Measurements from ENCODE around the gene TUBA8.
"Not testable (repeated sequence)": the region's sequence is repeated elsewhere in the genome, so short reads cannot be mapped to it uniquely, and the experiment has no call there.

The TUBA8 gene

GRCh38 chr22:18071968-18072310 lies 38.7 kb upstream of the TUBA8 start:
- no peak overlapping the region for H3K4me3 Mint-ChIP-seq
- H3K4me1 Mint-ChIP-seq, result peaks cover 12% of the 10 kb centered on the region
- no peaks in the 10 kb centered on the region for H3K9me3 Mint-ChIP-seq
- H3K27me3 Mint-ChIP-seq, result peaks cover 12% of the 10 kb centered on the region
- DNase-seq (no peak), ATAC-seq (no peak)
- H3K27ac Mint-ChIP-seq, result no peak overlapping the region

- H3K9me3 Mint-ChIP-seq, result no peaks in the 10 kb centered on the region
- no peak overlapping the region for H3K27ac Mint-ChIP-seq
- no peaks in the 10 kb centered on the region for H3K27me3 Mint-ChIP-seq
- ATAC-seq (no peak), DNase-seq (no peak)
- no peak overlapping the region for H3K4me3 Mint-ChIP-seq
- peaks cover 16% of the 10 kb centered on the region for H3K4me1 Mint-ChIP-seq
Measured at GRCh38 chr22:18073467-18073866, 37.1 kb upstream of the TUBA8 start.

GRCh38 chr22:18073927-18074326 lies 36.7 kb upstream of the TUBA8 start:
- not testable (repeated sequence) for H3K27ac Mint-ChIP-seq, ATAC-seq, DNase-seq, H3K9me3 Mint-ChIP-seq, H3K4me3 Mint-ChIP-seq, H3K27me3 Mint-ChIP-seq
- peaks cover 21% of the 10 kb centered on the region for H3K4me1 Mint-ChIP-seq

- H3K4me1 Mint-ChIP-seq, result peaks cover 33% of the 10 kb centered on the region
Measured at GRCh38 chr22:18075101-18075719, 35.4 kb upstream of the TUBA8 start.

GRCh38 chr22:18075720-18076497 lies 34.7 kb upstream of the TUBA8 start:
- DNase-seq, result peak; percentile 27 to 37
- peak overlapping the region in 1 of 2 donors; percentile 71 for H3K27ac Mint-ChIP-seq
- H3K9me3 Mint-ChIP-seq, result peaks cover 0 to 5% of the 10 kb centered on the region in 2 donors
- H3K4me3 Mint-ChIP-seq, result peak overlapping the region; percentile 49 to 100
- peaks cover 38% of the 10 kb centered on the region for H3K4me1 Mint-ChIP-seq
- ATAC-seq, result no peak
- H3K27me3 Mint-ChIP-seq, result no peaks in the 10 kb centered on the region

More at GRCh38 chr22:18075101-18075719, 35.4 kb upstream of the TUBA8 start:
- no peak overlapping the region for H3K4me3 Mint-ChIP-seq
- H3K9me3 Mint-ChIP-seq, result no peaks in the 10 kb centered on the region
- no peak overlapping the region for H3K27ac Mint-ChIP-seq
- DNase-seq (no peak), ATAC-seq (no peak)
- no peaks in the 10 kb centered on the region for H3K27me3 Mint-ChIP-seq

GRCh38 chr22:18077087-18077638 lies 33.4 kb upstream of the TUBA8 start:
- H3K4me3 Mint-ChIP-seq, result peak overlapping the region; percentile 97 to 100
- H3K4me1 Mint-ChIP-seq, result peaks cover 51% of the 10 kb centered on the region
- DNase-seq, result no peak
- H3K27me3 Mint-ChIP-seq, result no peaks in the 10 kb centered on the region
- peaks cover 0 to 7% of the 10 kb centered on the region in 2 donors for H3K9me3 Mint-ChIP-seq
- H3K27ac Mint-ChIP-seq, result peak overlapping the region; percentile 99
- ATAC-seq, result peak; percentile 27

GRCh38 chr22:18077639-18078328 lies 32.8 kb upstream of the TUBA8 start, which contains the start of gene PEX26:
TSS of gene PEX26 (plus strand) at chr22:18077990. CDS start at chr22:18078377, 387 bp downstream.
- peaks cover 56% of the 10 kb centered on the region for H3K4me1 Mint-ChIP-seq
- ATAC-seq, result peak; percentile 99
- peak within 1 kb of the TSS; percentile 99 for H3K27ac Mint-ChIP-seq
- peaks cover 0 to 7% of the 10 kb centered on the region in 2 donors for H3K9me3 Mint-ChIP-seq
- peak within 1 kb of the TSS; percentile 97 to 100 for H3K4me3 Mint-ChIP-seq
- H3K27me3 Mint-ChIP-seq, result no peaks in the 10 kb centered on the region
- peak; percentile 94 to 95 for DNase-seq

- DNase-seq (peak; percentile 27 to 56), ATAC-seq (peak; percentile 55)
- peak overlapping the region; percentile 97 to 100 for H3K4me3 Mint-ChIP-seq
- H3K27ac Mint-ChIP-seq, result peak overlapping the region; percentile 99
- H3K4me1 Mint-ChIP-seq, result peaks cover 62% of the 10 kb centered on the region
- H3K27me3 Mint-ChIP-seq, result no peaks in the 10 kb centered on the region
- H3K9me3 Mint-ChIP-seq, result peaks cover 0 to 7% of the 10 kb centered on the region in 2 donors
Measured at GRCh38 chr22:18078329-18079041, 32.1 kb upstream of the TUBA8 start.

GRCh38 chr22:18079706-18080233 lies 30.8 kb upstream of the TUBA8 start:
- ATAC-seq, result no peak
- Mint-ChIP-seq H3K9me3 (peaks cover 0 to 7% of the 10 kb centered on the region in 2 donors), H3K27me3 (no peaks in the 10 kb centered on the region), H3K27ac (peak overlapping the region; percentile 55 to 72), H3K4me3 (peak overlapping the region; percentile 97 to 100), H3K4me1 (peaks cover 63% of the 10 kb centered on the region)
- no peak for DNase-seq

GRCh38 chr22:18081416-18081815 lies 29.2 kb upstream of the TUBA8 start:
- Mint-ChIP-seq H3K4me3 (no peak overlapping the region), H3K4me1 (peaks cover 56% of the 10 kb centered on the region), H3K9me3 (peaks cover 0 to 7% of the 10 kb centered on the region in 2 donors), H3K27me3 (no peaks in the 10 kb centered on the region), H3K27ac (no peak overlapping the region)
- DNase-seq (no peak), ATAC-seq (no peak)

GRCh38 chr22:18082467-18082866 lies 28.1 kb upstream of the TUBA8 start:
- no peak for DNase-seq
- H3K4me3 Mint-ChIP-seq, result no peak overlapping the region
- peaks cover 0 to 7% of the 10 kb centered on the region in 2 donors for H3K9me3 Mint-ChIP-seq
- peaks cover 49% of the 10 kb centered on the region for H3K4me1 Mint-ChIP-seq
- ATAC-seq, result no peak
- H3K27ac Mint-ChIP-seq, result no peak overlapping the region
- no peaks in the 10 kb centered on the region for H3K27me3 Mint-ChIP-seq

- Mint-ChIP-seq H3K27me3 (no peaks in the 10 kb centered on the region), H3K4me1 (peaks cover 47% of the 10 kb centered on the region), H3K9me3 (peaks cover 0 to 7% of the 10 kb centered on the region in 2 donors), H3K27ac (peak overlapping the region in 1 of 2 donors; percentile 67), H3K4me3 (no peak overlapping the region)
- no peak for ATAC-seq
- DNase-seq, result no peak
Measured at GRCh38 chr22:18083406-18083805, 27.2 kb upstream of the TUBA8 start.

GRCh38 chr22:18085188-18085587 lies 25.4 kb upstream of the TUBA8 start:
- Mint-ChIP-seq H3K9me3 (peaks cover 0 to 7% of the 10 kb centered on the region in 2 donors), H3K4me3 (no peak overlapping the region), H3K4me1 (peaks cover 30% of the 10 kb centered on the region), H3K27ac (peak overlapping the region in 1 of 2 donors; percentile 13), H3K27me3 (no peaks in the 10 kb centered on the region)
- no peak for DNase-seq
- no peak for ATAC-seq

- H3K4me1 Mint-ChIP-seq, result peaks cover 18% of the 10 kb centered on the region
- DNase-seq (no peak), ATAC-seq (no peak)
- H3K9me3 Mint-ChIP-seq, result no peaks in the 10 kb centered on the region
- no peak overlapping the region for H3K4me3 Mint-ChIP-seq
- H3K27ac Mint-ChIP-seq, result peak overlapping the region in 1 of 2 donors; percentile 82
- H3K27me3 Mint-ChIP-seq, result no peaks in the 10 kb centered on the region
Measured at GRCh38 chr22:18087350-18087855, 23.2 kb upstream of the TUBA8 start.

All from stimulated activated naive CD8-positive, alpha-beta T cell treated with anti-CD3 and anti-CD28 coated beads, Interleukin-15, amount 100 ng/mL, for 72 hours (primary cell).